H4 (cell line): ENCODE measurements around the gene CLHC1. TPM values are rescaled to one million over a fixed set of nuclear protein-coding genes. Genes with fewer than 3 reads are reported as not detected.
A peak's percentile ranks its signal among the peaks of the same experiment; 100 is the strongest.
"Not testable (repeated sequence)": the region's sequence is repeated elsewhere in the genome, so short reads cannot be mapped to it uniquely, and the experiment has no call there.

Experiments
- DNase-seq: peaks from one replicate; pipeline ENCODE4 v3.0.0-alpha.2; 2015; ENCODE audit warnings: low spot score
- total RNA-seq: library from RNA; depleted of rRNA; stranded (reverse); fragments of >200 nt; shearing (Covaris generic); gene quantifications from 2 replicates; pipeline ENCODE4 v1.2.3, GENCODE V29; 2014

Gene CLHC1
- total RNA-seq, 1 experiment from 2014 or later: 4.4 TPM

DNA sequence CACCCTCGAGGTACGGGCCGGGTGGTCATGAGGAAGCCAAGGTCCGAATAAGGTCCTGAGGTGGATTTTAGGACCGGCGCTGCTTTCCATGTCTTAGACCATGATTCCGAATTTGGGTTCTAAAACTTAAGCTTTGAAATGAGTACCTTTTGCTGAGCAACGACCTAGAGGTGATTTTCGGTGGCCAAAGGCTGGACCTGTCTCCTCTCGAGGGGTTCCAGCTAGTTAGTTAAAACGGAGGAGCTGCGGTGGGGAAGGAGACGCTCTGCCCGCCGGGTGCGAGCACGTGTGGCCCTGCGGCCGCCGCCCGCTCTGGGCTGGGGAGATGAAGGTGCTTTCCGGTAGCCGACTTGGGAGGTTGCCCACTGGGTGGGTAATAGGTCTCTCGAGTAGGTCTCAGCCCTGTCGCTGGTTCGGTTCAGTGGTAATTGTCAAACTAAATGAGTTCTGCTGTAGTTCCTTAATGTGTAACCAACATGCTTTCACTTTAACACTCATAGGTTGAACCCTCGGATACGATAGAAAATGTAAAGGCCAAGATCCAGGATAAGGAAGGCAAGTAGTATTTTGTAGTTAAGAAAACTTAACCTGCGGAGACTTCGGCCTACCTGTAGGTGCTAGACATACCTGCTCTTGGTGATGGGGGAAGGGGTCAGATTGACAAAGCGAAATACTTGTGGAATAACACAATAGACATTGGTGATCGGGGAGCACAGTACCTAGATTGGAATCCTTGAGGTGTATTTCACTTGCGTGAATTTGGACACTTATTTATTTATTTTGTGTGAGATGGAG lies 967 bp upstream of the CLHC1 start:
- no peak for DNase-seq

DNA sequence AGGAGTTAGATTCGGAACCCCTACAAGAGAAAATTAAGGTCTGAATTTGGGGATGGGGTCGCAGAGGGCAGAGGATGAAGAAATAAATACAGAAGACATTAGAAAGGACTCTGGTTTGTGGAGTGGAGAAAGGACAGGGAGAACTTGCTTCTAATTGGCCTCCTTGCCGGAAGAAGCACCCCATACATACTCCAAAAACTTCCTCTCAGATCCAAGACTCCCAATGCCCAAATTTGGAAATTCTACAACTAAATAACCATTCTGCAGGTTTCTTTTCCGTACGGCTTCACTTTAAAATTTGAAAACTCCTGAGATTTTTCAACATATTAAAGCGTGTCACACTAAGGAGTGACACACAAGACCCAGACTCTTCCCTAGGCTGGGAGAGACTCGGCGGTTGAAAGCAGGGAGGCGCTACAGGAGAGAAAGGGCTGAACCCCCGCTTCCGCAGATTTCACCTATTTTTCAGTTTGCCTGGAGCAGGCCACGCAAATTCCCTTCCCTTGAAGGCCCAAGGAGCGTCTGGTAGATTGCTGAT lies 478 bp downstream of the CLHC1 start:
- DNase-seq: no peak

DNA sequence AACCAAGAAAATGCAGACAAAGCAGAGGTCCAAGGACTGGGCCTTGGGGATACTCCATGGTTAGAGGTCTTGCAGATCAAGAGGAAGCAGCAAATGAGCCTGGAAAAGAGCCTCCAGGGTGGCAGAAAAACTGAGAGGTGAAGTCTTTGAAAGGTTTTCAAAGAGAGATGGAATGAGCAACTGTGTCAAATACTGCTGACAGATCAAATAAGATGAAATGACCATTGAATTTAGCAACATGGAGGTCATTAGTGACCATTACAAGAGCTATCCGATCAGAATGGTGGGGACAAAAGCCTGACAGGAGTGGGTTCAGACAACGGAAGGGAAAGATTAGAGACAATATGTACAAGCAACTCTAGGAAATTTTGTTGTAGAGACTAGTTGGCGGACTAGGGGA lies 1.5 kb downstream of the CLHC1 start:
- DNase-seq: no peak

DNA sequence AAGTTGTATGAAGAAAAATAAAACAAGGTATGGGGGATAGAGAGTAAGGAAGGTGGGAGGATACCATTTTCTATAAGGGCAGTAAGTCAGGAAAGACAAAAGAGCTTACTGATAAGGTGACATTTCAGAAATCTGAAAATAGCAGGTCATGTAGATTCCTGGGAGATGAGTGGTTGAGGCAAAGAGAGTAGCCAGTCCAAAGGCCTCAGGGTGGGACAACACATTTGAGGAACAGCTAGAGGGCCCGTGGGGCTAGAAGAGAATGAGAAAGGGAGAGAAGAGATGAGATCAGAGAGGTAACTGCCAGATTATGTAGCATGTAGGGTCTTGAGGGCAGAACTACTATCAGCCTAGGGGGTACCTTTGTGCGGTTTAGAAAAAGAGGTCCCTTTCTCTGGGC lies 2.9 kb downstream of the CLHC1 start:
- no peak for DNase-seq

DNA sequence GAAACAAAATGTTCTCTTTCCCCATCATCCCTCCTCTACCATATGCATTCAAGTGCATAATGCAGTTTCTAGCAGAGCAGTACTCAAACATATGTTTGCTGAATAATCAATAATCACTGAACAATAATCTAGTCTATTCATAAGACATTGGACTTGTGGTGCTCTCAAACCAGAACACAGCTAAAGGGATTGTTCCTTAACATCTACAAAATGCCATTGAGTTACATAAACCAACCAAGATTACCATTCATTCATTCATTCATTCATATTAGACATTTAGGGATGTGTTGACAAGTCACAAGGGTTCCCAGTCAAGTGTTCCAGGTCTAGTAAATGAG lies 3.9 kb downstream of the CLHC1 start:
- DNase-seq: no peak

DNA sequence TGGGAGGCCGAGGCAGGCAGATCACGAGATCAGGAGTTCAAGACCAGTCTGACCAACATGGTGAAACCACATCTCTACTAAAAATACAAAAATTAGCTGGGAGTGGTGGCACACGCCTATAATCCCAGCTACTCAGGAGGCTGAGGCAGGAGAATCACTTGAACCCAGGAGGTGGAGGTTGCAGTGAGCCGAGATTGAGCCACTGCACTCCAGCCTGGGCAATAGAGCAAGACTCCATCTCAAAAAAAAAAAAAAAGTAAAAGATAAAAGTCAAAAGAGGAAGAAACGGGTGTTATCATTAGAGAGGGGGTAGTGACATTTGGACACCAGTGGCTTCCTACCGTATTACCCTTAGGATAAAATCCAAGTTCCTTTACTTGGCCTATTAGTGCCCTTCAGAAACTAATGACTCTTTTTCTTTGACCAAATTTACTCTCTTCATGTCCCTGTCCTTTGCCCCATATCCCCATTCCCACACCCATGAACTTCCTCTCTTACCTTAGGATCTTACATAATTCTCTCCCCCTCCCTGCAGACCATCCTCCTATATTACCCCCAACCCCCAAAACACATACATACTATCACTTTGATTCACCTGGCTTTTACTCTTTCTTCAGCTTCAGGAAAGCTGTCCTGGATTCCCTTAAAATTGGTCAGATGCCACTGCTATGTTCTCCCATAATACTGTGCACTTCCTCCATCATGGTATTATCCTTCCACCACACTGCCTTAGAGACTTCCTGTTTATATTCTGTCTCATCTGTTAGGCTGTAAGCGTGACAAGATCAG lies 4.5 kb downstream of the CLHC1 start:
- not testable (repeated sequence) for DNase-seq

DNA sequence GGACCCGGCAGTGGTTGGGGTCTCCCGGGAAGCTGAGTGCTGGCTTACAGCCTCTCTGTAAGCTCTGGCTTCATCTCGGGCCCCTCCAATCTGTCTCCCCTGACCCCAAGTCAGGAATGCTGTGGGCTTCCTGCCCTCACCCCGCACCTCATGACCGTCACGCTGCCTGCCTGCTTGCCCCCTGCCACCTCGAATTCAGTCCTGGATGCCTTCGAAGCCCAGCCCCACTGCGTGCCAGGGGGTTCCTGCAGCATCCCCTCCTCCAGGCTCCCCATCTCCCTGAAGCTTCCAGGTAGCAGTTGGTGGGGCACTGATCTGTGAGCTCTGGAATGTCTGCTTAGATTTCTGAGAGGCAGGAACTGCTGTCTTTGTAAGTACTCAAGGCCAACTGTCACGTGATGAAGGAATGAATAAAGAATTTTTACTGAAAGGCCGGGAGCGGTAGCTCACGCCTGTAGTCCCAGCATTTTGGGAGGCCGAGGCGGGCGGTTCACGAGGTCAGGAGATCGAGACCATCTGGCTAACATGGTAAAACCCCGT lies 6.5 kb downstream of the CLHC1 start:
- DNase-seq: no peak

DNA sequence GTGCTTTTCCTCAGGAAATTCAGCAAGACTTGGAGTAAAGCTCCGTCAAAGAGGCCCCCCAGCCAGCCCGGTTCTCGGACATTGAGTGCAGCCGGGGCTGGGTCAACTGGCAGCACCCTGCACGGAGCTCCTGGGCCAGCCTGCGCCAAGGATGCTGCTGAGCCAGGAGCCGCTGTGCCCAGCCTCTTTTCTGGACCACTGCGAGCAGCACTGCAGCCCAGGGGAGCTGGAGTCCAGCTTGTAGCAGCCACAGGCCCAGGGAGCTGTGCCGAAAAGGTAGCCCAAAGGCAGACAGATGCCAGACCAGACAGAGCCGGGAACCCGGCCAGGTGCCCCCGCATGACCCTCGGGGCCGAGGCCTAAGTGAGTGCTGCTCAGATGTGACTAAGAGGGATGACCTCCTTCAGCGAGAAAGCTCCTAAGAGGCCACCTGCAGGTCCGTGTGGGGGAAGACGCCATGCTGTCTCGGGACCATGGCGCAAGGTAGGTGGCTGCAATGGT lies 7.3 kb downstream of the CLHC1 start:
- no peak for DNase-seq

DNA sequence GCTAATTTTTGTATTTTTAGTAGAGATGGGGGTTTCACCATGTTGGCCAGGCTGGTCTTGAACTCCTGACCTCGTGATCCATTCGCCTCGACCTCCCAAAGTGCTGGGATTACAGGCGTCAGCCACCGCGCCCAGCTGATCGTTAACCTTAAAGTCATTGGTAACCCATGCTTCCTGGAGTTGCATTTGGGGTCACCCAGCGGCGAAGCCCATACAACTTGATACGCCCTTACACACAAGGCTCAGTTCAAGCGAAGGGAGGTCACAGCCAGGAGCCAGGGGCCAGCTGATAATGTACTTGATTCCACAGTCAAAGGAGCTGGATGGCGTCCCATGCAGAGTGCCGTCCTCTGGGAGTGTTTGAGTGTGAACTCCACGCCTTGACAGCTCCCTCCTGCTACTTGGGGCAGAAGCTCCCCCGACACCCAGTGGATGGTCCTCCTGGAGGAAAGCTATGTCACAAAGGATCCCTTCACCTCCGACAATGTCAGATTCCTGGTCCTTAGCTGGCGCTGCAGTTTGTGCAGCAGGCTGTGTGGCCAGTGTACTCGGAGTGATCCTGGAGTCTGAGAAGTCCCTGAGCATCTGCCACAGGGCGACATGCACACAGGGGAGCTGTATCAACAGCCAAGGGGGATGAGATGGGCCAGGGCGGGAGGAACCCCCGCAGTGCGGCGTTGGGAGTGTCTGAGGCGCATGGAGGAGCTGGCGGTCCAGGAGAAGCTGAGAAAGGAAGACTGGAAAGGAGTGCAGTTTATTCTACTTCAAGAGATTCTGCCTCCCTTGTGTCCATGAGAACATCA lies 7.9 kb downstream of the CLHC1 start:
- no peak for DNase-seq

DNA sequence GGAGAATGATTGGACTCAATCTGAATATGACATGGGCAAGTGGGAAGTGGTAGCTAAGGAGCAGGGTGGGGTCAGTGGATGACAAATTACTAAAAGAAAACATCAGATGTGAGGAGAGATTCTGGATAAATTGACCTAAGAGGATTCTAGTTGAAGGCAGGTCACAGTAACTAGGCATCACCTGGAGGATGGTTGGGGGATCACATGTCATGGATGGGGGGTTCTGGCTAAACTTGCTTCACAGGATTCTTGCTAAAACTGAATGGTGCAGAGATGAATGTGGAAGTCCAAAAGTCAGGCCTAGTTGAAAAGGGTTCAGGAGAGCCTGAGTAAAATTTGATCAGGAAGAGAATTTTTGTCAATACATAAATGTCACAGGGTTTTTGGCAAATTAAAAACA lies 18.3 kb downstream of the CLHC1 start:
- DNase-seq: no peak

DNA sequence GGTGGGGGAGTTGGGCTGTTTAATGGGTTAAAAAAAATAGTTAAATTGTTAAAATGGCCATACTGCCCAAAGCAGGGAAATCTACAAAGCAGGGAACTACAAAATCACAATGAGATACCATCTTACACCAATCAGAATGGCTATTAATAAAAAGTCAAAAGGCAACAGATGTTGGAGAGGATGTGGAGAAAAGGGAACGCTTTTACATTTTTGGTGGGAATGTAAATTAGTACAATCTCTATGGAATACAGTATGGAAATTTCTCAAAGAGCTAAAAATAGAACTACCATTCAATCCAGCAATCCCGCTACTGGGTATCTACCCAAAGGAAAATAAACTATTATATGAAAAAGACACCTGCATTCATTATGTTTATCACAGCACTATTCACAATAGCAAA lies 27.1 kb downstream of the CLHC1 start:
- DNase-seq: no peak

DNA sequence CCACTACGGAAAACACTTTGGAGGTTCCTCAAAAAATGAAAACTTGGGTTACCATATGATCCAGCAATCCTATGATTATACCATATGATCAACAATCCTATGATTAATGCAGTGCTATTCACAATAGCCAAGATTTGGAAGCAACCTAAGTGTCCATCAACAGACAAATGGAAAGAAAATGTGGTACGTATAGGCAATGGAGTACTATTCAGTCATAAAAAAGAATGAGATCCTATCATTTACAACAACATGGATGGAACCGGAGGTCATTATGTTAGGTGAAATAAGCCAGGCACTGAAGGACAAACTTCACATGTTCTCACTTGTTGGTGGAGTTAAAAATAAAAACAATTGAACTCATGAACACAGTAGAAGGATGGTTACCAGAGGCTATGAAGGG lies 27.6 kb downstream of the CLHC1 start:
- DNase-seq: no peak

DNA sequence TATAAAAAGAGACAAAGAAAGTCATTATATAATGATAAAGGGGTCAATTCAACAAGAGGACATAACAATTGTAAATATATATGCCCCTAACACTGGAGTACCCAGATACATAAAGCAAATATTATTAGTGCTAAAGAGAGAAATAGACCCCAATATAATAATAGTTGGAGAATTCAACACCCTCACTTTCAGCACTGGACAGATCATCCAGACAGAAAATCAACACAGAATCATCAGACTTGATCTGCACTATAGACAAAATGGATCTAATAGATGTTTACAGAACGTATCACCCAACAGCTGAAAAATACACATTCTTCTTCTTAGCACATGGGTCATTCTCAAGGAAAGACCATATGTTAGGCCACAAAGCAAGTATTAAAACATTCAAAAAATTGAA lies 31.7 kb downstream of the CLHC1 start:
- no peak for DNase-seq

DNA sequence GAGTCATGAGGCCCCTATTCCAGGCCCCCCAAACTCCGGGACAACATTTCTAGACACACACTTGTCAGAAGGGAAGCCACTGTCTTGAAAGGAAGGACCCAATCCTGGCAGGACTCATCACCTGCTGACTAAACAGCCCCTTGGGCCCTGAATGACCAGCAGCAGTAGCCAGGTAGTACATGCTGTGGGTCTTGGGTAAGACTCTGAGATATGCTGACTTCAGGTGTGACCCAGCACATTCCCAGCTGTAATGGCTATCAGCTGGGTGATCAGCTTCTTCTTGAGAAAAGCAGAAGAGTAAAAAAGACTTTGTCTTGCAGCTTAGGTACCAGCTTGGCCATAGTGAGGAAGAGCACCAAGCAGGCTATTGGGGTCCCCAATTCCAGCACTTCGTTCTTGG lies 35.6 kb downstream of the CLHC1 start:
- no peak for DNase-seq

DNA sequence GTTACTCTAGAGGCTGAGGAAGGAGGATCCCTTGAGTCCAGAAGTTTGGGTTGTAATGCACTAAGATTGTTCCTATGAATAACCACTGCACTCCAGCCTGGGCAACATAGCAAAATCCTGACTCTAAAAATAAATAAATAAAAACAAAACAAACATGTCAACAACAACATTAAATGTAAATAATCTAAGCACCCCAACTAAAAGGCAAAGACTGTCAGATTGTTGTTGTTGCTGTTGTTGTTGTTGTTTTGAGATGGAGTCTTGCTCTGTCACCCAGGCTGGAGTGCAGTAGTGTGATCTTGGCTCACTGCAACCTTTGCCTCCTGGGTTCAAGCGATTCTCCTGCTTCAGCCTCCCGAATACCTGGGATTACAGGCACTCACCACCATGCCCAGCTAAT lies 40.2 kb downstream of the CLHC1 start:
- DNase-seq: not testable (repeated sequence)

DNA sequence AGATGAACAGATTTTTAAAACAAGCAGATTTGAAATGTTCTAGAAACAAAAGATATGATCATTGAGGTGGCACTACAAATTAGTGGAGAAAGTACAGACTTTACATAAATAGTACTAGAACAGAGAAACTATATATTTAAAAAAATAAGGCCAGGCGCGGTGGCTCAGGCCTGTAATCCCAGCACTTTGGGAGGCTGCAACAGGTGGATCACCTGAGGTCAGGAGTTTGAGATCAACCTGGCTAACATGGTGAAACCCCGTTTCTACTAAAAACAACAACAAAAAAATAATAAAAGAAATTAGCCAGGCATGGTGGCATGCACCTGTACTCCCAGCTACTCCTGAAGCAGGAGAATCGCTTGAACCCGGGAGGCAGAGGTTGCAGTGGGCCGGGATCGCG lies 45.3 kb downstream of the CLHC1 start:
- not testable (repeated sequence) for DNase-seq

DNA sequence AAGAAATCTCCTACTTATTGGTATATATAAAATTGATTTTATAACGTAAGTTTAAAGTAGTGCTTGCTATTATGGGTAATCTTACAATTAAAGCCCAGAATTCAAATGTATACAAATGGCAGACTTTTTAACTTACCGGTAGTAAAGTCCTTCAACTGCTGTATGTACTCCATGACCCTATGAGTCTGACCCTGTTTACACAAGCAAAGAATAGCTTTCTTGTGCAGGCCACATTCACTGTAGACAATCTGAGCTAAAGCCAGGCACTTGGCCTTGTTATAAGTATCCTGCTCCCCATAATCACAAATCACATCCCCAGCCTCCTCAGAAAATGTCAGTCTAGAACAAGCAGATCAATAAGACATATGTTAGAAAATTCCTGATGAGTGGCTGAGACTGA lies 51.7 kb downstream of the CLHC1 start:
- DNase-seq: no peak

DNA sequence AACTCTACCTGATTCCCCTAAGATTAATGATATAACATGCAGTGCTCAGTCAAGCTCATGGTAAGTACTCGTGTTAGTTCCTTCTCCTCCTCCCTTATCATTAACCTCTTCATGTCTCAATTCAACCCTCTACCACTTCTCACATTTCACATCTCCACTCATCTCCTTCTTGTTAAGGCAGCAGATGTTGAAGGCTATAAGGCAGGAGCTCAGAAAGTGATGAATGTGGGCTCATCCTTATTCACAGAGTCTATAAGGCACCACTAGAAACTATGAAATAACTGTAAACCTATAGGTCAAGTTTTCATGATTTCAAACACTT lies 56.0 kb downstream of the CLHC1 start:
- no peak for DNase-seq

DNA sequence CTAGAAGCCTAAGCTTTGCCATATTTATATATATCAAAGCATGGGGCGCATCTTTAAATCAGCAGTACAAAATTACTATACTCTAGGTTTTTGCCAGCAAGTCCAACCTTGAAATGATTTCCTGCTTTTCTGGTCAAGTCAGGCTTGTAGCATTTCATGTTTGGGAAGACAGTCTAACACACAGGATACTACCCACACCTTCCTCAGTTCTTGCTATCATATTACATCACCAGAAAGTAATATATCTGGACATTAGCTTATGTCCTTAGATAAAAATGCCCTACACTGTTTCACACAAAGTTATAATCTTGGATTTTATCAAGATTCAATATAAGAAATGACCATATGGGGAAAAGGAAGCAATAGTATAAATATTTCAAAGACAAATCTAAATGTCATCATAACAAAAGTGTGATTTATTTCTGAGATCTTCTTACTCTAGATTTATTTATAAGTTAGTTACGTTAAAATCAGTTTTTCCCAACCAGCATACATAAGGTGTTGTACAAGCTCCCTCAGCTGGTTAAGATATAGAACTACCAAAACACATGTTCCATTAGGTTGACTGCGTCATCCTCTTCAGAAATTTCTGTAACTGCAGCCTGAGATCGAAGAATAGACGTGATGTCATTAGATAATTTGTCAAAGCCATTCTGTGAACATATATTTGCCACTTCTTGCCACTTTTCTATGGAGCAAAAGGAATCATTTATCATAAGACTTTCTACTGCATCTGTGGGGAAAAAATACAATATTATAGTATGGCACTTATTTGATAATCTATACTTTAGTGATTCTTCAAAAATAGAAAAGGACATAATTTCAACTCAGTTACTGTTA lies 56.6 kb downstream of the CLHC1 start:
- DNase-seq: peak; percentile 64

DNA sequence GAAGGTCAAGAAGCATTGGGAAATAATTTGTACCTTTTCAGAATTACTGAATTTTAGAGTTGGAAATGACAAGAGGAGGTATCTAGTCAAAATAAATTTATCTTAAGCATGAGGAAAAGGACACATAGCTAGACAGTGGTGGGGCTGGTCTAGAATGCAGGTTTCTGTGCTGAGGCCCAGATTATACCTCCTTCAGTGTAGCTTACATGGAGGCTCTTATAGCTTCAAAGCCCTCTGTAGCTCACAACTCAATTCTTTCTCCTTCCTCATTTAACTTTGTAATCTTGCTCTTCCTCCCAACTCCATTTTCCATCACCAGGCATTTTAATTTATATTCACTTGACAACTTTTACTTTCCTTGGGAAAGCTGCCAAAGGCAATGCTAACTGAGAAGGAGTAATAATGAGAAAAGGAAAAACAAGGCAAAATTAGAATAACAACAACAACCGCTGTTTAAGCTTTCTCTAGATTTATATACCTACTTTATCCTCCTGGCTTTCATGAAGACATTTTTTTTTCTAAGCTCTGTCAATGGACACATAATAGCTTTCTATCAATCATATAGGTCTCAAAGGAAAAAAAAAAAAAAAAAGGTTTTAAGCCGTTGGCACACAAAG lies 58.5 kb downstream of the CLHC1 start:
- no peak for DNase-seq

DNA sequence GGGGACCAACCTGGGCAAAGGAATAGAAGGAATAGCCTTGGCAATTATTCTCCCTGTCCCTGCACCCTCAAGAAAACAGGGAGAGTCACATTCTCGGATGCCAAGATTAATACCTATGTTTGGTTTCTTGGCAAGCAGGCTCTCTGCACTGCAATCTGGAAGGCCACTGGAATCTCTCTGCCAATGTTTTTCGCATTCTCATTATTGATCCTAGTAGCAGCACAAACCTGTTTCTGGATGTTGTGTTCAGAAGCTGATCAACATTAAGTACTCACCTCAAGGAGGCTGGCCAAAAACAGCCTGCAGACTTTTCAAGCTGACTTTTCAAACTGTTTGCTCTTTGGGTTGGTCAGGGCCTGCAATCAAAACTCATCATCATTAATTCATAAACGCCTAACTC lies 62.2 kb downstream of the CLHC1 start:
- no peak for DNase-seq
